Neuronal stem cell (in vitro differentiated cells): ENCODE results near the gene ITPKC.
A peak's percentile ranks its signal among the peaks of the same experiment; 100 is the strongest.

ENCODE experiments used
- DNase-seq: peaks from one replicate; pipeline ENCODE4 v3.0.0-alpha.2; 2013; ENCODE audit warnings: low spot score
- H2AFZ ChIP-seq: one replicate; pipeline ENCODE4 v1.6.1; 2013; ENCODE audit warnings: mild to moderate bottlenecking, low read length, inconsistent platforms
- H2AK5ac ChIP-seq: 2 replicates; pipeline ENCODE4 v1.6.1; 2013; ENCODE audit warnings: low read depth, mild to moderate bottlenecking, inconsistent platforms, low read length, moderate library complexity, mixed read lengths
- H2BK120ac ChIP-seq: 2 replicates; pipeline ENCODE4 v1.6.1; 2013; ENCODE audit warnings: low read depth, mild to moderate bottlenecking, inconsistent platforms, low read length, moderate library complexity, mixed read lengths
- H2BK12ac ChIP-seq: one replicate; pipeline ENCODE4 v1.6.1; 2013; ENCODE audit warnings: low read length, inconsistent platforms
- H2BK15ac ChIP-seq: 2 replicates; pipeline ENCODE4 v1.6.1; 2013; ENCODE audit warnings: mild to moderate bottlenecking, low read length, inconsistent platforms, mixed read lengths
- H2BK5ac ChIP-seq: one replicate; pipeline ENCODE4 v1.6.1; 2013; ENCODE audit warnings: inconsistent platforms, mild to moderate bottlenecking, low read length, moderate library complexity
- H3K14ac ChIP-seq: one replicate; pipeline ENCODE4 v1.6.1; 2013; ENCODE audit warnings: low read length, inconsistent platforms
- H3K18ac ChIP-seq: 2 replicates; pipeline ENCODE4 v1.6.1; 2013; ENCODE audit warnings: low read length, inconsistent platforms
- H3K23ac ChIP-seq: 2 replicates; pipeline ENCODE4 v1.6.1; 2013; ENCODE audit warnings: low read depth, mild to moderate bottlenecking, mixed read lengths, low read length, inconsistent platforms; ENCODE audit not compliant: poor library complexity
- H3K27ac ChIP-seq: replicated peaks from 3 replicates; pipeline ENCODE4 v1.5.1; 2013; ENCODE audit warnings: low read length, inconsistent platforms
- H3K27me3 ChIP-seq, 3 experiments: 2 replicates each; pipeline ENCODE4 v1.6.1; 2013; ENCODE audit warnings: low read length in 3 of 3, mild to moderate bottlenecking in 2 of 3, inconsistent platforms in 1 of 3, low read depth in 1 of 3, mixed read lengths in 1 of 3, moderate library complexity in 1 of 3; ENCODE audit not compliant: control insufficient read depth in 3 of 3, insufficient read depth in 3 of 3
- H3K36me3 ChIP-seq, 2 donors: replicated peaks in 1 of 2; 2 replicates each; pipeline ENCODE4 v1.6.1; 2013; ENCODE audit warnings: low read length in 2 of 2; ENCODE audit not compliant: control insufficient read depth in 2 of 2, insufficient read depth in 2 of 2
- H3K4ac ChIP-seq: 2 replicates; pipeline ENCODE4 v1.6.1; 2013; ENCODE audit warnings: inconsistent platforms, mild to moderate bottlenecking, low read length, moderate library complexity
- H3K4me1 ChIP-seq, 2 donors: 1 replicate in 1 of 2; 2 replicates in 1 of 2; pipeline ENCODE4 v1.6.1; 2013; ENCODE audit warnings: low read length in 2 of 2, low read depth in 1 of 2; ENCODE audit not compliant: control insufficient read depth in 2 of 2, insufficient read depth in 1 of 2
- H3K4me2 ChIP-seq: one replicate; pipeline ENCODE4 v1.6.1; 2013; ENCODE audit warnings: mild to moderate bottlenecking, low read length, inconsistent platforms; ENCODE audit not compliant: insufficient read depth, poor library complexity, severe bottlenecking
- H3K4me3 ChIP-seq, 2 donors: 2 replicates each; pipeline ENCODE4 v1.5.1; 2013; ENCODE audit warnings: low read length in 2 of 2, mild to moderate bottlenecking in 2 of 2, inconsistent platforms in 1 of 2, moderate library complexity in 1 of 2
- H3K79me1 ChIP-seq: one replicate; pipeline ENCODE4 v1.6.1; 2013; ENCODE audit warnings: low read depth, mild to moderate bottlenecking, inconsistent platforms, low read length, moderate library complexity
- H3K9ac ChIP-seq: one replicate; pipeline ENCODE4 v1.6.1; 2013; ENCODE audit warnings: mild to moderate bottlenecking, low read depth, low read length, inconsistent platforms; ENCODE audit not compliant: poor library complexity
- H3K9me3 ChIP-seq, 2 donors: replicated peaks in 1 of 2; 2 replicates each; pipeline versions ENCODE3 to v1.6.1; 2013; ENCODE audit warnings: low read length in 2 of 2, mild to moderate bottlenecking in 2 of 2, inconsistent platforms in 1 of 2, low read depth in 1 of 2, mixed read lengths in 1 of 2, moderate library complexity in 1 of 2; ENCODE audit not compliant: control insufficient read depth in 2 of 2, insufficient read depth in 1 of 2
- H4K8ac ChIP-seq: one replicate; pipeline ENCODE4 v1.6.1; 2013; ENCODE audit warnings: low read depth, mild to moderate bottlenecking, inconsistent platforms, low read length, moderate library complexity
- H4K91ac ChIP-seq: one replicate; pipeline ENCODE4 v1.6.1; 2013; ENCODE audit warnings: low read length, low read depth, mild to moderate bottlenecking, inconsistent platforms; ENCODE audit not compliant: poor library complexity
- WGBS, 2 donors: extraction: QIAGEN DNeasy Blood & Tissue Kit; methylation state at CpG; one replicate each; pipeline ENCODE4 v1.1.7; 2013; ENCODE audit warnings: missing lambda C conversion rate in 2 of 2, mixed read lengths in 1 of 2; ENCODE audit not compliant: insufficient read length in 2 of 2, insufficient replicate concordance in 1 of 2; ENCODE audit errors: extremely low coverage in 2 of 2; 5-methylcytosine and 5-hydroxymethylcytosine counted together

Gene ITPKC

GRCh38 chr19:40684280-40684679, 32.6 kb upstream of the ITPKC start:
- no peak overlapping the region for H2BK5ac ChIP-seq
- no peak overlapping the region for H2AK5ac ChIP-seq
- H3K14ac ChIP-seq: no peak overlapping the region
- H4K91ac ChIP-seq: no peak overlapping the region
- no peak overlapping the region for H4K8ac ChIP-seq
- peaks cover 0 to 1% of the 10 kb centered on the region in 2 donors for H3K9me3 ChIP-seq
- H3K4ac ChIP-seq: no peak overlapping the region
- H2BK15ac ChIP-seq: no peak overlapping the region
- H3K4me3 ChIP-seq: no peak overlapping the region
- H3K79me1 ChIP-seq: peaks cover 7% of the 10 kb centered on the region
- H2BK120ac ChIP-seq: no peak overlapping the region
- no peak overlapping the region for H3K27ac ChIP-seq
- H3K4me2 ChIP-seq: no peak overlapping the region
- H3K23ac ChIP-seq: peak overlapping the region; percentile 87
- no peak for DNase-seq
- no peaks in the 10 kb centered on the region for H3K27me3 ChIP-seq
- no peak overlapping the region for H2AFZ ChIP-seq
- no peak overlapping the region for H2BK12ac ChIP-seq
- peaks cover 37 to 54% of the 10 kb centered on the region in 2 donors for H3K36me3 ChIP-seq
- no CpG with 5 or more reads among the region's 32 CpGs for WGBS, 2 donors
- peaks cover 4 to 8% of the 10 kb centered on the region in 2 donors for H3K4me1 ChIP-seq
- H3K18ac ChIP-seq: peak overlapping the region; percentile 41
- peak overlapping the region; percentile 63 for H3K9ac ChIP-seq

GRCh38 chr19:40685016-40685526, 31.8 kb upstream of the ITPKC start:
- H3K4ac ChIP-seq: no peak overlapping the region
- H3K9me3 ChIP-seq: peaks cover 0 to 1% of the 10 kb centered on the region in 2 donors
- no peak overlapping the region for H2BK120ac ChIP-seq
- H2AK5ac ChIP-seq: no peak overlapping the region
- no peak overlapping the region for H2AFZ ChIP-seq
- H3K27ac ChIP-seq: no peak overlapping the region
- H3K9ac ChIP-seq: no peak overlapping the region
- no CpG with 5 or more reads among the region's 3 CpGs for WGBS, 2 donors
- peaks cover 12 to 15% of the 10 kb centered on the region in 2 donors for H3K4me1 ChIP-seq
- H3K4me3 ChIP-seq: peak overlapping the region in 1 of 2 donors; percentile 49
- H3K18ac ChIP-seq: no peak overlapping the region
- no peak overlapping the region for H2BK5ac ChIP-seq
- H4K91ac ChIP-seq: no peak overlapping the region
- H4K8ac ChIP-seq: no peak overlapping the region
- H3K4me2 ChIP-seq: no peak overlapping the region
- no peak for DNase-seq
- H2BK15ac ChIP-seq: no peak overlapping the region
- H3K36me3 ChIP-seq: peaks cover 37 to 47% of the 10 kb centered on the region in 2 donors
- no peaks in the 10 kb centered on the region for H3K27me3 ChIP-seq
- H3K14ac ChIP-seq: no peak overlapping the region
- H3K23ac ChIP-seq: no peak overlapping the region
- no peak overlapping the region for H2BK12ac ChIP-seq
- H3K79me1 ChIP-seq: peaks cover 11% of the 10 kb centered on the region

DNA sequence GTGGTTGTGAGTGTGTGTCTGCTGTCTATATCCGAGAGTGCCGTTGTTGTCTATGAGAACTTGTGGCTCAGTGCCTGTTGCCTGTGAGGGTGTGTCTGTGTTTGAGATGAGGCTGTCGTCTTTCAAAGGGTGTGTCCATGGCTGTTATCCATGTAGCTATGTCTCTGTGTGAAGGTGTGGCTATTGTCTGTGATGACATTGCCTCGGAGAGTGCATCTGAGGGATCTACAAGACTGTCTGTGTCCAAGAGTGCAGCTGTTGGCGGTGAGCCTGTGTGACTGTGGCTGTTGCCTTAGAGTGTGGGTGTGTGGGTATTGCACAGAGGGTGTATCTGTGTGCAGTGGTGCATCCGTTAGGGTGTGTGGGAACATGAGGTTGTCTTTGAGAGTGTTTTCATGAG, 31.3 kb upstream of the ITPKC start:
- no peak overlapping the region for H2BK15ac ChIP-seq
- no peak overlapping the region for H3K4me2 ChIP-seq
- H4K91ac ChIP-seq: no peak overlapping the region
- H3K23ac ChIP-seq: no peak overlapping the region
- H3K27ac ChIP-seq: no peak overlapping the region
- H2BK120ac ChIP-seq: no peak overlapping the region
- peaks cover 11% of the 10 kb centered on the region for H3K79me1 ChIP-seq
- peaks cover 0 to 1% of the 10 kb centered on the region in 2 donors for H3K9me3 ChIP-seq
- no peak overlapping the region for H2BK12ac ChIP-seq
- no peak overlapping the region for H2AK5ac ChIP-seq
- no peak overlapping the region for H2BK5ac ChIP-seq
- H3K36me3 ChIP-seq: peaks cover 37 to 45% of the 10 kb centered on the region in 2 donors
- H3K4me3 ChIP-seq: peak overlapping the region in 1 of 2 donors; percentile 49
- H3K4ac ChIP-seq: no peak overlapping the region
- H3K27me3 ChIP-seq: no peaks in the 10 kb centered on the region
- H4K8ac ChIP-seq: no peak overlapping the region
- no peak for DNase-seq
- no CpG with 5 or more reads among the region's 6 CpGs for WGBS, 2 donors
- no peak overlapping the region for H3K18ac ChIP-seq
- no peak overlapping the region for H2AFZ ChIP-seq
- H3K4me1 ChIP-seq: peaks cover 12 to 15% of the 10 kb centered on the region in 2 donors
- no peak overlapping the region for H3K14ac ChIP-seq
- H3K9ac ChIP-seq: no peak overlapping the region

GRCh38 chr19:40686882-40687524, 29.9 kb upstream of the ITPKC start:
- H3K4ac ChIP-seq: no peak overlapping the region
- H3K4me1 ChIP-seq: peaks cover 20 to 22% of the 10 kb centered on the region in 2 donors
- H4K91ac ChIP-seq: no peak overlapping the region
- H2BK12ac ChIP-seq: no peak overlapping the region
- no peaks in the 10 kb centered on the region for H3K27me3 ChIP-seq
- H2AFZ ChIP-seq: no peak overlapping the region
- H3K79me1 ChIP-seq: peaks cover 10% of the 10 kb centered on the region
- DNase-seq: no peak
- H3K9ac ChIP-seq: no peak overlapping the region
- H3K9me3 ChIP-seq: peaks cover 0 to 1% of the 10 kb centered on the region in 2 donors
- H3K18ac ChIP-seq: no peak overlapping the region
- no peak overlapping the region for H3K4me2 ChIP-seq
- H2AK5ac ChIP-seq: no peak overlapping the region
- WGBS, 2 donors: no CpG with 5 or more reads among the region's 14 CpGs
- no peak overlapping the region for H3K14ac ChIP-seq
- H2BK5ac ChIP-seq: no peak overlapping the region
- no peak overlapping the region for H3K23ac ChIP-seq
- H2BK120ac ChIP-seq: no peak overlapping the region
- no peak overlapping the region for H4K8ac ChIP-seq
- no peak overlapping the region for H2BK15ac ChIP-seq
- no peak overlapping the region for H3K27ac ChIP-seq
- H3K4me3 ChIP-seq: no peak overlapping the region
- peaks cover 30 to 41% of the 10 kb centered on the region in 2 donors for H3K36me3 ChIP-seq
